T-helper 2 cell treated with Interferon-gamma antibody and Interleukin-4, amounts not matched to agents 5 μg/mL and 100 μg/mL, for 36 hours (primary cell): Measurements from ENCODE around the gene MBNL2.

Source experiments
- DNase-seq: peaks from one replicate; pipeline ENCODE4 v3.0.0; 2021; ENCODE audit warnings: low spot score
- H3K27ac Mint-ChIP-seq: one replicate; pipeline ENCODE4 v1.8.0; 2021; ENCODE audit warnings: mild to moderate bottlenecking, mixed read lengths
- H3K27me3 Mint-ChIP-seq: one replicate; pipeline ENCODE4 v1.8.0; 2021; ENCODE audit warnings: low read depth, mixed read lengths
- H3K36me3 Mint-ChIP-seq: one replicate; pipeline ENCODE4 v1.8.0; 2021; ENCODE audit warnings: low read depth, mixed read lengths
- H3K4me1 Mint-ChIP-seq: one replicate; pipeline ENCODE4 v1.8.0; 2021; ENCODE audit warnings: low read depth, mixed read lengths
- H3K4me3 Mint-ChIP-seq: one replicate; pipeline ENCODE4 v1.8.0; 2022; ENCODE audit warnings: mild to moderate bottlenecking, moderate library complexity, mixed read lengths
- H3K9me3 Mint-ChIP-seq: one replicate; pipeline ENCODE4 v1.8.0; 2021; ENCODE audit warnings: mixed read lengths

MBNL2 gene

DNA sequence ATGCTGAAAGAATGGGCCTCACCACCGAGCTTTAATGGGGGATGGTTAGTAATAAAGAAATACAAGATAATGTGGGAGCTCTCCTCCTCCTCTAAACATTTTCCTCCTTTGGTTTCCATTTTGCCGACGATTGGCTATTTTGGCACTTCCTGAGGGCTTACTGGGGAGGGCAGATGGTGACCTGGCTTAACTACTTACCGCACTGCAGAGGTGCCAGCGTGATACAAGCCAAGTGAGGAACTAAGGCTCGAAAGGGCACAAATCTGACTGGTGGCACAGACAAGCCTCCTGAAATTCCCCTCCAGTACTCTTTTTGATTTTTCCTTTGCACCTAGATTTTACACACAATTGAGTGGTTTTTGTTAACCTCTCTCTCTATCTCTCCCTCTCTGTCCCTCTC lies 158.6 kb downstream of the MBNL2 start:
- Mint-ChIP-seq H3K4me3 (no peak overlapping the region), H3K36me3 (peaks cover 15% of the 10 kb centered on the region), H3K9me3 (no peaks in the 10 kb centered on the region), H3K27me3 (no peaks in the 10 kb centered on the region), H3K4me1 (no peaks in the 10 kb centered on the region), H3K27ac (no peak overlapping the region)
- DNase-seq: no peak

DNA sequence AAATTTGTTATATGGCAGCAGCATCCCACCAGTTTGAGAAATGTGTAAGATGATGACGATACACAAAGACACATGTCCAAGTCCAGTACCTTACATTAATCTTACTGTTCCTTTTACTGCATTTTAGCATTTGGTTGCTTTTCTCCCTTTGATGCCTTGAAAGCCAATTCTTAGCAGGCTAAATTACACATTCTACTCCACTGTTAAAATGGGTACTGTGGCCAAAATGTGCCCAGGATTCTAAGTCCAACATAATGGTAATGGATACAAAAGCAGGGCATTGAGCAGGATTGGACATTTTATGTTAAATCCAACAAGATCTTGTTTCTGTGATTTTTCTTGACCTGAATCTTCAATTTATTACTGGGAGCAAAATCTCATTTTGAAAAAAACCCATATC lies 159.1 kb downstream of the MBNL2 start:
- Mint-ChIP-seq H3K27me3 (no peaks in the 10 kb centered on the region), H3K4me1 (no peaks in the 10 kb centered on the region), H3K27ac (no peak overlapping the region), H3K4me3 (no peak overlapping the region), H3K36me3 (peaks cover 17% of the 10 kb centered on the region), H3K9me3 (no peaks in the 10 kb centered on the region)
- no peak for DNase-seq

DNA sequence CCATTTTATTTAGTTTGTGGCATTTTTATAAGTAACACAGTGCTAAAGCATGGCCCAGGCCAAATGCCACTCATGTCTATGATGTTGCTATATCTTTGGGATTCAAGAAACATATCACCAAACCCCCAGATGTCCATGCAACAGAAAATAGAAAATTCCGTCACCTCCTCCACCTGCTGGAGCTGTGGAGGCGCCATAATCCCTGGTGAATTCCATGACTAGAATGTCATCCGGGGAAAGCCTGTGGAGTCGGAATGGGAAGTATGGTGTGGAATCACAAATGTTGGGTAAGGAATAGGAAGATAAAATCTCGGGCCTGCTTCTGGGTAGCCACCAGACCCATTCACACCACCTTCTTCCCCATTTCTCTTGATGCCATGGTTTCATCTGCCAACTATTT lies 160.1 kb downstream of the MBNL2 start:
- no peaks in the 10 kb centered on the region for H3K27me3 Mint-ChIP-seq
- DNase-seq: no peak
- no peak overlapping the region for H3K4me3 Mint-ChIP-seq
- no peak overlapping the region for H3K27ac Mint-ChIP-seq
- no peaks in the 10 kb centered on the region for H3K9me3 Mint-ChIP-seq
- peaks cover 6% of the 10 kb centered on the region for H3K4me1 Mint-ChIP-seq
- H3K36me3 Mint-ChIP-seq: peaks cover 21% of the 10 kb centered on the region

DNA sequence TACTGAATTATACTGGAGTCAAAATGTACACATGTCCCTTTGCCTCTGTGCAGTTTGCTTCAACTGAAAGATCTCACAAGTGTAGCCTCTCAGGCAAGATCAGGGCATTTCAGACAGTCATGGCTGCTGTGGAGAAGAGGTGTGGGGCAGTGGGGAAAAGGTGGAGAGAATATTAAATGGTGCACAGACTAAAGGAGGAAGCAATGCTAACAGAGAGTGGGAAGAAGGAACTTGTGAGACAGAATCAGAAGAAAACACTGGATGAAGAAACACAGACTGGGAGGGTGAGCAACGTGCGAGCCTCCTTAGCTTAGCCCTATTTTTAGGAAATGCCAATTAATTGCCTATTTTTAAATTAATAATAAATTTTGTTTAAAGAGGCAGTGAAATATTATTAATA lies 162.2 kb downstream of the MBNL2 start:
- H3K4me1 Mint-ChIP-seq: peaks cover 12% of the 10 kb centered on the region
- no peak overlapping the region for H3K4me3 Mint-ChIP-seq
- DNase-seq: no peak
- H3K27me3 Mint-ChIP-seq: no peaks in the 10 kb centered on the region
- H3K27ac Mint-ChIP-seq: no peak overlapping the region
- H3K36me3 Mint-ChIP-seq: peaks cover 22% of the 10 kb centered on the region
- no peaks in the 10 kb centered on the region for H3K9me3 Mint-ChIP-seq

DNA sequence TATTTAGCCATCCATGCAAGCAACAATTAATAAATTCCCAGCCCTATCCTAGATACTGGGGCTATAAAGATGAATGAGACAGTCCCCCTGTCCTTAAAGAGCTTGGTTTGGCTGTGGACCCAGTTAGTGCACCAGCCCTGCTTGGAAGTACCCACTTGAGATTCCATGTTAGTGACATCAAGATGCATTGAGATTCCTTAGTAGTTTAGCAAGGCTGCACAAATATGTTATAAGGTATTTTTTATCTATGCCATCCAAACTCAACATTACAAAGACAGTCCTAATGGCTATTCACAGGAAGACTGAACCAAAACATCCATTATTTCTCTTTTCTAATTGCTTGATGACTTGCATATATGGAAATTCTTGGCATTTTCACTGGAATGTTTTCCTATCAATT lies 163.0 kb downstream of the MBNL2 start:
- no peak overlapping the region for H3K27ac Mint-ChIP-seq
- H3K4me1 Mint-ChIP-seq: peaks cover 12% of the 10 kb centered on the region
- H3K9me3 Mint-ChIP-seq: no peaks in the 10 kb centered on the region
- DNase-seq: no peak
- no peak overlapping the region for H3K4me3 Mint-ChIP-seq
- no peaks in the 10 kb centered on the region for H3K27me3 Mint-ChIP-seq
- peaks cover 21% of the 10 kb centered on the region for H3K36me3 Mint-ChIP-seq

DNA sequence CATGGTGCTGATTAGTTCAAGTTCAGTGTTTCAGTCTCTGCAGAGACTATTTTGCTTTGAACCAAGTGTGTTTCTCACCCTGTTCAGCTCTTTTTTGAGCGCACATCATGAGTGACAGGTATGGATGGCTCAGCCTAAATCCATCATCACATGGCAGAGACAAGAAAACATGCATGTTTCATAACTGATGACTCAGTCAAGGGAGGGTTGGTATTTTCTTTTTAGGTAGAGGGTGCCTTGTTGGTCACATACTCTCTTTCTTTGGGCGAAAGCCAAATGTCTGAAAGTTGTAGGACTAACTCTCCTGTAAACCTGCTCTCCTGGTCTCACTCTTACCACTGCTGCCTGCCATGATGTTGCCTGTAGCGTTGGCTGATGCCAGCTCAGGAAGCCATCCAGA lies 163.7 kb downstream of the MBNL2 start:
- Mint-ChIP-seq H3K36me3 (peaks cover 21% of the 10 kb centered on the region), H3K4me1 (peaks cover 12% of the 10 kb centered on the region), H3K4me3 (no peak overlapping the region), H3K27ac (no peak overlapping the region), H3K9me3 (no peaks in the 10 kb centered on the region), H3K27me3 (no peaks in the 10 kb centered on the region)
- DNase-seq: no peak

DNA sequence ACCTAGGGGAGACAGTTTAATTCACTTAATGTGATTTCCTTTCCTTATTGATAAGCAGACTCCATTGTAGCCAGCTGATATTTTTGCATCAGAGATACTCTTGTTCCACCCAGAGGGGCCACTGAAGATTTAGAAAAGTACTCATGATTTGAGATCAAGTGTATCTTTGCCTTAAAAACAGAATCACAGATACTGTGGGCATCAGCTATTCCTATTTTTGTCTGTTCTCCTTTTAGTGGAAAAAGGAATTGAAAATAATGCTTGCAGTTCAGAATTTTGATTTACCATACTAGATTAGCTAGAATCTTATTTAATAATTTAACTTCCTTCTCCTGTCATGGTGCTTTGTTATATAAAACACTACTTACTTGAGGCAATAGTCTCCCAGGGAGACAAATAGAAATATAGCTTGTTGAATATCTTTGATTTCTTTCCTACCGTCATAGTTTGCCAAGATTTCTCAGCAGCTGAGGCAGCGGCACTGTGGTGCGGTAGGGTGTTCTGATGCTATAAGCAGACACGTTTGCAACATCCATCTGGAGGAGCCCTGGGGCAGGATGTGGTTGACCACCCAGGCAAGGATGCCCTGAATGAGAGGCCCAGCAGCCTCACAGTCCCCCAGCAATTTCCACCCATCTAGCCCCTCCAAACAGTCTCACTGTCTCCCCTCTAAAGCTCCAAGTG lies 164.8 kb downstream of the MBNL2 start:
- no peak for DNase-seq
- peaks cover 22% of the 10 kb centered on the region for H3K36me3 Mint-ChIP-seq
- no peak overlapping the region for H3K27ac Mint-ChIP-seq
- H3K4me1 Mint-ChIP-seq: peaks cover 12% of the 10 kb centered on the region
- no peak overlapping the region for H3K4me3 Mint-ChIP-seq
- no peaks in the 10 kb centered on the region for H3K27me3 Mint-ChIP-seq
- H3K9me3 Mint-ChIP-seq: no peaks in the 10 kb centered on the region

DNA sequence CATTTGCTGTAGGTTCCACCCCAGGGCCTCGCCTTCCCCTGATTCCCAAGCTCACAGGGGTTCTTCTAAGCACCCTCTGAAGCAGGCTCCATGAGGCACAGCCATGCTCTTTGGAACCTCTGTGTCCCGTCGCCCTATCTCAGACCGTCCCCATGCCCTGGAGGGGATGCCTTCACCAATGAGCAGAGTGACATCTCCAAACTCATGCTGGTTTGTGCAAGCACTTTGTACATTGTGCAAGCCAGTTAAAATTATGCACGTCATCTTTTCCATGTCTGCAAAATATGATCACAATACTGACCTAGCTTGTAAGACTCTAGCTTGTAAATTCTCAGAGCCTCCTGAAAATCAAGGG lies 165.3 kb downstream of the MBNL2 start:
- Mint-ChIP-seq H3K36me3 (peaks cover 22% of the 10 kb centered on the region), H3K27me3 (no peaks in the 10 kb centered on the region), H3K4me1 (peaks cover 12% of the 10 kb centered on the region), H3K9me3 (no peaks in the 10 kb centered on the region), H3K27ac (no peak overlapping the region), H3K4me3 (no peak overlapping the region)
- no peak for DNase-seq

DNA sequence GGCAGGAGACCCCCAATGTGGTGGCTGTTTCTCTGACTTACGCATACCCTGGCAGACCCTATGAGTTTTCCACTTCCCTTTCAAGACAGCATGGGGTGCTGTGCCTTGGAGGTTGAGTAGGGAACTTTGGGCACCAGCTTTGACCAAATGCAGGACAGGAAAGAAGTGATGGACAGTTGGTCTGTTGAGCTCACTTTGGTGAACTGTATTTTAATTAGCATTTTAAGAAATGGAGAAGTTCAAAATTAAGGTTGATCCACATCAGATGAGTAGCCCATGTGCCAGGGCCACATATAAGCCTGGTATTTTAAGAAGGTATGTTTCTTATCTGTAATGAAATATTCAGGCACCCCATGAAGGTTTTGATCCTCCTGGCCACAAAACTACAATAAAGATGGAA lies 165.8 kb downstream of the MBNL2 start:
- H3K4me3 Mint-ChIP-seq: no peak overlapping the region
- peaks cover 19% of the 10 kb centered on the region for H3K36me3 Mint-ChIP-seq
- no peaks in the 10 kb centered on the region for H3K27me3 Mint-ChIP-seq
- no peaks in the 10 kb centered on the region for H3K9me3 Mint-ChIP-seq
- peaks cover 12% of the 10 kb centered on the region for H3K4me1 Mint-ChIP-seq
- DNase-seq: no peak
- no peak overlapping the region for H3K27ac Mint-ChIP-seq

DNA sequence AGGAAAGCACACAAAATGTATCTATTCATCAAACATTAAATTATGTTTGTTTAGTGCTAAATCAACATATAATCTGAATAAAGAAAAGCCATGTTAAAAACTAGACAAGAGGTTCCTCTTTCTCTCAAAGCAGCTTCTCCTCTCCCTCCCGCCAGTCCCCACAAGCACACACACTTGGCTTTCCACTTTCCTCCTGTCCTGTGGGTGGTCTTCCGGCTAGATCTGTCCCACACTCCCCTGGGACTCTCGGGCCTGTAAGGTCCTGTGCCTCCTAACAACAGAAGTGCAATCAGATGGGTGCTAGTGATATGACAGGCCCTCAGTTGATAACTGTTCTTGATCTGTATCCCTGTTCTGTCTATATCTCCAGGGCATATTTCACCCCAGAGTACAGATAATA lies 166.2 kb downstream of the MBNL2 start:
- H3K36me3 Mint-ChIP-seq: peaks cover 16% of the 10 kb centered on the region
- H3K4me3 Mint-ChIP-seq: no peak overlapping the region
- no peaks in the 10 kb centered on the region for H3K9me3 Mint-ChIP-seq
- no peaks in the 10 kb centered on the region for H3K27me3 Mint-ChIP-seq
- H3K27ac Mint-ChIP-seq: no peak overlapping the region
- H3K4me1 Mint-ChIP-seq: peaks cover 12% of the 10 kb centered on the region
- DNase-seq: no peak

DNA sequence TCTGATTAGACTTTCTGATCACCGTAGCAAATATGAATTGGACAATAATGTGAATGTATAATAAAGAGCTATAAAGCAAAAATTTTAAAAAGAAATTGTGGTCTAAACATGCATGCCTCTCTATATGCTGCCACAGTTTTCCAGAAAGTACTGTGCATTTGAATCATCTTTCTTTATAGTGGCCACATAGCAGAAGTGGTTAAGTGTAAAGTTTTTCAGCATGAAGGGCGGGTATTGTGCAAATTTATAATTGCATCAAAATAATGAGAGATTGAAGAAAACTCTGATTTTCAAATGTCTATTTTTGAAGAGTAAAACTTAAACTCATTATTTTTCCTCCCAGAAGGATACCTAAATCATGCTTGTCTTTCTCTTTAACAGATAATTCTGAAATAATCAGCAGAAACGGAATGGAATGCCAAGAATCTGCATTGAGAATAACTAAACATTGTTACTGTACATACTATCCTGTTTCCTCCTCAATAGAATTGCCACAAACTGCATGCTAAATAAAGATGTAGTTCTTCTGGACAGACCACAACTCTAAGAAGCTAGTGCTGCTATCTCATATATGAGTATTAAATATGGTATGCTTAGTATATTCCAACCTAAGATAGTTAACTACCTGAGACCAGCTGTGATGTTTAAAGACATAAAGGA lies 168.9 kb downstream of the MBNL2 start:
- H3K9me3 Mint-ChIP-seq: no peaks in the 10 kb centered on the region
- DNase-seq: no peak
- H3K36me3 Mint-ChIP-seq: peaks cover 10% of the 10 kb centered on the region
- no peaks in the 10 kb centered on the region for H3K27me3 Mint-ChIP-seq
- no peak overlapping the region for H3K4me3 Mint-ChIP-seq
- H3K27ac Mint-ChIP-seq: no peak overlapping the region
- peaks cover 12% of the 10 kb centered on the region for H3K4me1 Mint-ChIP-seq

DNA sequence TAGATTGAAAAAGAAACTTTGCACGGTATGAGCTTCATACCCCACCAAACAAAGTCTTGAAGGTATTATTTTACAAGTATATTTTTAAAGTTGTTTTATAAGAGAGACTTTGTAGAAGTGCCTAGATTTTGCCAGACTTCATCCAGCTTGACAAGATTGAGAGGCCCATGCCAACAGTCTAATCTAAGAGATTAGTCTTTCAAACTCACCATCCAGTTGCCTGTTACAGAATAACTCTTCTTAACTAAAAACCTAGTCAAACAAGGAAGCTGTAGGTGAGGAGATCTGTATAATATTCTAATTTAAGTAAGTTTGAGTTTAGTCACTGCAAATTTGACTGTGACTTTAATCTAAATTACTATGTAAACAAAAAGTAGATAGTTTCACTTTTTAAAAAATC lies 169.9 kb downstream of the MBNL2 start:
- no peak overlapping the region for H3K4me3 Mint-ChIP-seq
- no peaks in the 10 kb centered on the region for H3K9me3 Mint-ChIP-seq
- peaks cover 2% of the 10 kb centered on the region for H3K27me3 Mint-ChIP-seq
- peaks cover 8% of the 10 kb centered on the region for H3K4me1 Mint-ChIP-seq
- no peak for DNase-seq
- peaks cover 5% of the 10 kb centered on the region for H3K36me3 Mint-ChIP-seq
- H3K27ac Mint-ChIP-seq: no peak overlapping the region

DNA sequence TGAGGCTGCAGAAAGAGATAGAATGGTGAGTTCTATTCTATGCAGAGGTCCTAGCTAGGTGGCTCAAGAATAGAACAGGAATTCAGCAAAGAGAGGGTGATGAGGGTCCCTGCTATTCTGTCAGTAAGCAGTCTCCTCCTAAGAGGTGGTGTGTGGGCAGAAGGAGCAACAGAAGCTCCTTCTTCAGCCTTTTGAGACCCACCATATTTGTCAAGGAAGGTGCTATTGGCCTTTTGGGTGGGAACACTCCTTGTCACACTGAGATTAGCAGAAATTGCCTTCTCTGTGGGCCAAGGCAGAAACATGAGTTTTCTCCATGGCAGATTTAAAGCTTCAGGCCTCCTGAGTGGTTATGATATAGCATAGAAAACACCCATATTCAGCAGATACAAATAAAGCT lies 172.4 kb downstream of the MBNL2 start:
- no peak for DNase-seq
- H3K9me3 Mint-ChIP-seq: no peaks in the 10 kb centered on the region
- H3K36me3 Mint-ChIP-seq: peaks cover 3% of the 10 kb centered on the region
- H3K27me3 Mint-ChIP-seq: peaks cover 2% of the 10 kb centered on the region
- no peaks in the 10 kb centered on the region for H3K4me1 Mint-ChIP-seq
- H3K4me3 Mint-ChIP-seq: no peak overlapping the region
- no peak overlapping the region for H3K27ac Mint-ChIP-seq

DNA sequence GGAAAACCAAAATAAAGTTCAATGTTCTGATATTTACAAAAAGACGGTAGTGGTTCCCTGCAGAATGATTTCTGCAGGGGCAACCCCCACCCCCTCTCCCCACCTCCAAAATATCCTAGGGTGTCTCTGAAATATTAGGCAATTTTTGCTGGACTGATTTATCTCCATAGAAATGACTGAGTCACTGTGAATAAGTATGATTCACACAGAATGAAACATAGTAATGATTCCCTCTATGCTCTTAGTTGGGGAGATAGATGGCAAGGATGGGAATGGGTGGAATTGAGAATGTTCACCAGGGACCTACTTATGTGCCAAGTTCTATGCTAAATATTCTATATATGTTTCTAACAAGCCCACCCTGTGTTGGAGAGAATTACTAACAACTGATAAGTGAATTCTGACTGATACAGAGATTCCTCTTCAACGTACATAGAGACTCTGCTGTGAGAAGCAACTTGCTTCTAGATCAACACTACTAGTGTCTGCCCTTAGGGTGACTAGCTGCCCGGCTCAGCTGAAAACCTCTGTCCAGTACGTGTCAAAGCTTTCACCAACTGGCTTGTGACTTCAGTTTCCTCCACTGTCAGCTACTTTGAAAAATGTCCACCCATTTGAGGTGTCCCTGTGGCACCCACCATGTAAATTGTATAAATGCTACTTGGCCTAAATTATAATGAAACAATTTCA lies 173.5 kb downstream of the MBNL2 start:
- Mint-ChIP-seq H3K9me3 (no peaks in the 10 kb centered on the region), H3K36me3 (peaks cover 3% of the 10 kb centered on the region), H3K4me3 (no peak overlapping the region), H3K27me3 (peaks cover 2% of the 10 kb centered on the region), H3K4me1 (no peaks in the 10 kb centered on the region), H3K27ac (no peak overlapping the region)
- DNase-seq: no peak
